Psoas muscle (tissue), 8 donors: Measurements from ENCODE around the gene L1TD1. TPM values are rescaled to one million over a fixed set of nuclear protein-coding genes. Genes with fewer than 3 reads are reported as not detected.

ENCODE experiments used
- ATAC-seq, 4 donors: fragments of 200-7000 bp; cut with Tn5 transposase; one replicate each; pipeline ENCODE4 v1.9.1; 2020; ENCODE audit warnings: moderate library complexity in 3 of 4, mild to moderate bottlenecking in 2 of 4
- DNase-seq, 2 donors: peaks; one replicate each; pipeline ENCODE4 v3.0.0-alpha.2; 2020
- H3K27ac ChIP-seq: fragments of 200-600 bp; one replicate; pipeline ENCODE4 v1.8.0; 2022
- H3K27me3 ChIP-seq, 3 donors: fragments of 200-600 bp in 1 of 3; one replicate each; pipeline versions ENCODE4 v1.6.1 to v1.8.0; 2013 to 2022; ENCODE audit warnings: low read length in 2 of 3, mild to moderate bottlenecking in 2 of 3, moderate library complexity in 1 of 3; ENCODE audit not compliant: insufficient read depth in 3 of 3
- H3K36me3 ChIP-seq, 2 donors: fragments of 200-600 bp in 1 of 2; one replicate each; pipeline versions ENCODE4 v1.6.1 to v1.8.0; 2013 to 2022; ENCODE audit warnings: low read depth in 1 of 2, mild to moderate bottlenecking in 1 of 2, moderate library complexity in 1 of 2; ENCODE audit not compliant: insufficient read depth in 1 of 2
- H3K4me1 ChIP-seq: fragments of 200-600 bp; one replicate; pipeline ENCODE4 v1.8.0; 2022
- H3K4me3 ChIP-seq: fragments of 200-600 bp; one replicate; pipeline ENCODE4 v1.8.0; 2022; ENCODE audit warnings: mild to moderate bottlenecking
- H3K9me3 ChIP-seq: fragments of 200-600 bp; one replicate; pipeline ENCODE4 v1.8.0; 2022
- WGBS, 3 donors: extraction: QIAGEN DNeasy Blood & Tissue Kit; methylation state at CpG; one replicate each; pipeline versions ENCODE4 v1.1.6 to v1.1.7; 2013; 5-methylcytosine and 5-hydroxymethylcytosine counted together
- intact Hi-C, 2 donors: fragments of 100-400 bp; cut with DNase I; formaldehyde crosslinking; loops; one replicate each; pipeline versions ENCODE4 v1.11.0 to v1.14.2; 2022
- polyA plus RNA-seq, 3 donors: library from polyadenylated mRNA; stranded (reverse); fragments of 200-250 nt; gene quantifications; one replicate each; pipeline ENCODE4 v1.2.3, GENCODE V29; 2013
- total RNA-seq, 4 donors: library from RNA; stranded (reverse); fragmentation: NEBNext Ultra II Directional in 2 of 4; extraction: Animal tissue kit (Norgen Biotek cat#: 25700) in 2 of 4; gene quantifications; one replicate each; pipeline versions ENCODE4 v1.2.1 to v1.2.4, GENCODE V29; 2021 to 2023
- TF ChIP-seq, protein P1 (sequence below): fragments of 200-600 bp; IDR thresholded peaks from one replicate; pipeline ENCODE4 v1.8.0; 2022; ENCODE audit warnings: antibody characterized with exemption
- donor health status: healthy with polysubstance abuse.
- donor health status: DM: no; HTN: no; CAD: no; lungs with moderate emphysema.
- donor health status: Bipolar disorder and iron deficiency.
- donor health status: healthy.
- donor health status: DM: yes; HTN: yes; CAD: no.
- donor health status: DM: no; HTN: no; CAD: no.
- donor health status: DM: no; HTN: no; CAD: no.
- donor health status: DM: yes; HTN: yes; CAD: no.

L1TD1 gene
- total and polyA plus RNA-seq, 7 donors = 0.01 to 0.06 (median 0.04) TPM; not detected in 3

DNA sequence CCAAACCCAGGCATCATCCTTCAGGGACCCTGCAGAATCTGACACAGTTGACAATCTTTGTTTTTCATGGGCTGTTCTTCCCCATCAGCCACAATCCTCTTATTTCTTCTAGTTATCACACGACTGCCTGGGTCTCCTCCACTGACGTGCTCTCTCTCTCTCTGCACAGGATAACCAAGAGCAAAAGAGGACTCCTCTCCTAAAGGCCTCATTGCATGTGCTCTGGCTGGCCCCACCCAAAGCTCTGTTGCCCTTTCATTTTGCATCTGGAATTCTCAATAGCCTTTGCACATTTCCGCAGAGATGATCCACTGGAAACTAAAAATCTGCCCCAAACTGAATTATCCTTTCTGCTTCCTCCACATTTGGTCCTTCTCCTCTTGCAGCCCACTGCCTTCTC is 66.0 kb downstream of the L1TD1 start:
- H3K27me3 ChIP-seq = no peaks in the 10 kb centered on the region
- H3K27ac ChIP-seq = no peak overlapping the region
- no peaks in the 10 kb centered on the region for H3K9me3 ChIP-seq
- WGBS, 3 donors = 79 to 82% (median 81%) methylated on average over 3 of the region's 3 CpGs
- no peaks in the 10 kb centered on the region for H3K36me3 ChIP-seq
- no peaks in the 10 kb centered on the region for H3K4me1 ChIP-seq
- DNase-seq (no peak), ATAC-seq (no peak)
- intact Hi-C loops = no loop called here
- TF ChIP-seq, protein P1, sequence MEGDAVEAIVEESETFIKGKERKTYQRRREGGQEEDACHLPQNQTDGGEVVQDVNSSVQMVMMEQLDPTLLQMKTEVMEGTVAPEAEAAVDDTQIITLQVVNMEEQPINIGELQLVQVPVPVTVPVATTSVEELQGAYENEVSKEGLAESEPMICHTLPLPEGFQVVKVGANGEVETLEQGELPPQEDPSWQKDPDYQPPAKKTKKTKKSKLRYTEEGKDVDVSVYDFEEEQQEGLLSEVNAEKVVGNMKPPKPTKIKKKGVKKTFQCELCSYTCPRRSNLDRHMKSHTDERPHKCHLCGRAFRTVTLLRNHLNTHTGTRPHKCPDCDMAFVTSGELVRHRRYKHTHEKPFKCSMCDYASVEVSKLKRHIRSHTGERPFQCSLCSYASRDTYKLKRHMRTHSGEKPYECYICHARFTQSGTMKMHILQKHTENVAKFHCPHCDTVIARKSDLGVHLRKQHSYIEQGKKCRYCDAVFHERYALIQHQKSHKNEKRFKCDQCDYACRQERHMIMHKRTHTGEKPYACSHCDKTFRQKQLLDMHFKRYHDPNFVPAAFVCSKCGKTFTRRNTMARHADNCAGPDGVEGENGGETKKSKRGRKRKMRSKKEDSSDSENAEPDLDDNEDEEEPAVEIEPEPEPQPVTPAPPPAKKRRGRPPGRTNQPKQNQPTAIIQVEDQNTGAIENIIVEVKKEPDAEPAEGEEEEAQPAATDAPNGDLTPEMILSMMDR = no peak
- no peak overlapping the region for H3K4me3 ChIP-seq

Other genes starting within 250 kb of the L1TD1 start
- under 1 TPM in 2 of 4 donors, not detected in 2; 0.12 to 0.21 TPM for gene KANK4, start 124.6 kb downstream of the L1TD1 start, total RNA-seq
- gene KANK4, start 124.6 kb downstream of the L1TD1 start, polyA plus RNA-seq = 1 to 10 TPM in 1 of 3 donors, under 1 TPM in 1, not detected in 1; 0.09 to 1.1 TPM
- gene USP1, start 242.2 kb downstream of the L1TD1 start, total RNA-seq = 10 to 100 TPM; 12.1 to 19.3 (median 15.1) TPM
- 10 to 100 TPM in 1 of 3 donors, 1 to 10 TPM in 2; 8.4 to 19.3 (median 9.2) TPM for gene USP1, start 242.2 kb downstream of the L1TD1 start, polyA plus RNA-seq